Measurements from ENCODE around the gene PIGU.

Gene PIGU

DNA sequence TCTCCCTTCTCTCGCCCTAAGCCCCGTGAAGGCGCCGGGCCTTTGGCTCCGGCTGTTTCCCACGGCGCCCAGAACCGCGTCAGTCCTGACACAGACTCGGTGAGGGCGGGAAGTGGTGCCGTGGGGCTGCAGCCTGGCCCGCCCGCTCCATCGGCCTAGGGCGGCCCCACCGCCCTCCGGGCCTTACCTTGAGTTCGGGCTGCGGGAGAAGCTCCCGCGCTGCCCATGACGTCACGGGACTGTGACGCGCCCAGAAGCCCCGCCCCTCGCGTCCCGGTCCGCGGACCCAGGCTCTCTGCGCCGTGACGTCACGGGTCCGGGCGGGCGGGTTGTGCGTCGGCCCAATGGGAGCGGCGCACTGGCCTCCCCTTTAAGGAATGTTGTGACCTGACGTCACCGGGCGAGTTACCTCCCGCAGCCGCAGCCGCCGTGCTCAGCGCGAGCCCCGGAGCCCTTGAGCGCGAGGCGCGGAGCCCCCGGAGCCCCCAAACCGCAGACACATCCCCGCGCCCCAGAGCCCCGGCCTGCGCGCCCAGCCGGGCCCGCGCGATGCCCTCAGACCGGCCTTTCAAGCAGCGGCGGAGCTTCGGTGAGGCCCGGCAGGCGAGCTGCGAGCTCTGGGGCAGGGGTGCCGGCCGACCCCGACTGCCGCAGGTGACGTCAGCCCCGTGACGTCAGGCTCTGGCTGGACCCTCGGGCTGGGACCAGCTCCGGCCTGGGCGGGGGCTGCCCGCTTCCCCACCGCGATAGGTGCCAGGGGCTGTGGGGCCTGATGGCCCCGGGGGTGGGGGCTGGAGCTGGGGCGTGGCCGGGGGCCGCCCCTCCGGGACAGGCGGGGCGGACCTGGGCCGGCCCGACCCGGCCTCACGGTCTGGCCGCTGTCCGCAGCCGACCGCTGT, 118.3 kb downstream of the PIGU start, which contains the start of gene MAP1LC3A (continued):
- TF ChIP-seq ZNF830 (tag by site-specific recombination; IDR thresholded peaks at IDR 0.05; ENCODE audit: low read depth) (no peak), ZNF426 (tag by site-specific recombination; IDR thresholded peaks at IDR 0.05) (no peak), ZNF121 (tag by site-specific recombination; IDR thresholded peaks at IDR 0.05) (no peak), ZNF211 (tag by site-specific recombination; IDR thresholded peaks at IDR 0.05; ENCODE audit: low read depth) (no peak), ZNF558 (tag by site-specific recombination; IDR thresholded peaks at IDR 0.05) (no peak), ZNF571 (tag by site-specific recombination; IDR thresholded peaks at IDR 0.05) (no peak), ZXDB (tag by site-specific recombination; IDR thresholded peaks at IDR 0.05) (no peak)
- TF ChIP-seq, protein P1, sequence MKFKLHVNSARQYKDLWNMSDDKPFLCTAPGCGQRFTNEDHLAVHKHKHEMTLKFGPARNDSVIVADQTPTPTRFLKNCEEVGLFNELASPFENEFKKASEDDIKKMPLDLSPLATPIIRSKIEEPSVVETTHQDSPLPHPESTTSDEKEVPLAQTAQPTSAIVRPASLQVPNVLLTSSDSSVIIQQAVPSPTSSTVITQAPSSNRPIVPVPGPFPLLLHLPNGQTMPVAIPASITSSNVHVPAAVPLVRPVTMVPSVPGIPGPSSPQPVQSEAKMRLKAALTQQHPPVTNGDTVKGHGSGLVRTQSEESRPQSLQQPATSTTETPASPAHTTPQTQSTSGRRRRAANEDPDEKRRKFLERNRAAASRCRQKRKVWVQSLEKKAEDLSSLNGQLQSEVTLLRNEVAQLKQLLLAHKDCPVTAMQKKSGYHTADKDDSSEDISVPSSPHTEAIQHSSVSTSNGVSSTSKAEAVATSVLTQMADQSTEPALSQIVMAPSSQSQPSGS (tag by site-specific recombination; IDR thresholded peaks at IDR 0.05; ENCODE audit: low read depth), result no peak
- TF ChIP-seq, protein P2, sequence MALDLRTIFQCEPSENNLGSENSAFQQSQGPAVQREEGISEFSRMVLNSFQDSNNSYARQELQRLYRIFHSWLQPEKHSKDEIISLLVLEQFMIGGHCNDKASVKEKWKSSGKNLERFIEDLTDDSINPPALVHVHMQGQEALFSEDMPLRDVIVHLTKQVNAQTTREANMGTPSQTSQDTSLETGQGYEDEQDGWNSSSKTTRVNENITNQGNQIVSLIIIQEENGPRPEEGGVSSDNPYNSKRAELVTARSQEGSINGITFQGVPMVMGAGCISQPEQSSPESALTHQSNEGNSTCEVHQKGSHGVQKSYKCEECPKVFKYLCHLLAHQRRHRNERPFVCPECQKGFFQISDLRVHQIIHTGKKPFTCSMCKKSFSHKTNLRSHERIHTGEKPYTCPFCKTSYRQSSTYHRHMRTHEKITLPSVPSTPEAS (tag by site-specific recombination; IDR thresholded peaks at IDR 0.05), result no peak
- TF ChIP-seq, protein P3, sequence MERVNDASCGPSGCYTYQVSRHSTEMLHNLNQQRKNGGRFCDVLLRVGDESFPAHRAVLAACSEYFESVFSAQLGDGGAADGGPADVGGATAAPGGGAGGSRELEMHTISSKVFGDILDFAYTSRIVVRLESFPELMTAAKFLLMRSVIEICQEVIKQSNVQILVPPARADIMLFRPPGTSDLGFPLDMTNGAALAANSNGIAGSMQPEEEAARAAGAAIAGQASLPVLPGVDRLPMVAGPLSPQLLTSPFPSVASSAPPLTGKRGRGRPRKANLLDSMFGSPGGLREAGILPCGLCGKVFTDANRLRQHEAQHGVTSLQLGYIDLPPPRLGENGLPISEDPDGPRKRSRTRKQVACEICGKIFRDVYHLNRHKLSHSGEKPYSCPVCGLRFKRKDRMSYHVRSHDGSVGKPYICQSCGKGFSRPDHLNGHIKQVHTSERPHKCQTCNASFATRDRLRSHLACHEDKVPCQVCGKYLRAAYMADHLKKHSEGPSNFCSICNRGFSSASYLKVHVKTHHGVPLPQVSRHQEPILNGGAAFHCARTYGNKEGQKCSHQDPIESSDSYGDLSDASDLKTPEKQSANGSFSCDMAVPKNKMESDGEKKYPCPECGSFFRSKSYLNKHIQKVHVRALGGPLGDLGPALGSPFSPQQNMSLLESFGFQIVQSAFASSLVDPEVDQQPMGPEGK (tag by site-specific recombination; IDR thresholded peaks at IDR 0.05), result no peak

DNA sequence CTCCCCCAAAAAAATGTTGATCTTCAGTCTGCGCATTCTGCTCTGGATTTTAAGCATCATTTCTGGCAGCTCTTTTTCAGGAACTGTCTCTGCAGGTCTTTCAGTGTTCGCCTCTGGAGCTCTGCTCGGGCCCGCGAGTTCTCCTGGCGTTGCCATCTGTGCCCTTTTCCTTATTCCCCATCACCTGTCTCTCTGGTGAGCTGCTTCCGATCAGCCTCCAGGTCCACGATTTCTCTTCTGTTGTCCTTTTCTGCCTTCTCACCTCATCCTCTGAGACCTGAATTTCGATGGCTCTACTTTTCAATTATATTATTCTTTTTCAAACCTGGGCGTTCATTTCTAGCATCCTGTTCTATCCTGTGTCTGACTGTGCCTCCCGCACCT, 119.0 kb downstream of the PIGU start:
- ChIA-PET POLR2A (no interaction called here), CTCF (interaction anchor here (1.0 to 1.5 kb wide), 2 partner anchors 13 to 18 kb away, joined by 3 read pairs; no protein-coding TSS in a partner anchor)
- Histone ChIP-seq H3K27ac (ENCODE audit: extremely low read depth, low read depth, low read length) (peak overlapping the region; percentile 47), H3K4me3 (ENCODE audit: low read depth, low read length) (peak overlapping the region; percentile 52), H3K4me1 (ENCODE audit: control insufficient read depth, insufficient read depth, low read length) (no peaks in the 10 kb centered on the region), H3K9me3 (ENCODE audit: control insufficient read depth, insufficient read depth, low read depth, low read length) (no peaks in the 10 kb centered on the region), H3K36me3 (ENCODE audit: control insufficient read depth in 2 of 2, insufficient read depth in 1 of 2, low read length in 2 of 2) (peaks cover 0 to 4% of the 10 kb centered on the region in 2 experiments; a peak in 2 of 3 replicates)
- TF ChIP-seq, protein P4, sequence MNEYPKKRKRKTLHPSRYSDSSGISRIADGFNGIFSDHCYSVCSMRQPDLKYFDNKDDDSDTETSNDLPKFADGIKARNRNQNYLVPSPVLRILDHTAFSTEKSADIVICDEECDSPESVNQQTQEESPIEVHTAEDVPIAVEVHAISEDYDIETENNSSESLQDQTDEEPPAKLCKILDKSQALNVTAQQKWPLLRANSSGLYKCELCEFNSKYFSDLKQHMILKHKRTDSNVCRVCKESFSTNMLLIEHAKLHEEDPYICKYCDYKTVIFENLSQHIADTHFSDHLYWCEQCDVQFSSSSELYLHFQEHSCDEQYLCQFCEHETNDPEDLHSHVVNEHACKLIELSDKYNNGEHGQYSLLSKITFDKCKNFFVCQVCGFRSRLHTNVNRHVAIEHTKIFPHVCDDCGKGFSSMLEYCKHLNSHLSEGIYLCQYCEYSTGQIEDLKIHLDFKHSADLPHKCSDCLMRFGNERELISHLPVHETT (tag by site-specific recombination; IDR thresholded peaks at IDR 0.05), result no peak
- TF ChIP-seq, protein P5, sequence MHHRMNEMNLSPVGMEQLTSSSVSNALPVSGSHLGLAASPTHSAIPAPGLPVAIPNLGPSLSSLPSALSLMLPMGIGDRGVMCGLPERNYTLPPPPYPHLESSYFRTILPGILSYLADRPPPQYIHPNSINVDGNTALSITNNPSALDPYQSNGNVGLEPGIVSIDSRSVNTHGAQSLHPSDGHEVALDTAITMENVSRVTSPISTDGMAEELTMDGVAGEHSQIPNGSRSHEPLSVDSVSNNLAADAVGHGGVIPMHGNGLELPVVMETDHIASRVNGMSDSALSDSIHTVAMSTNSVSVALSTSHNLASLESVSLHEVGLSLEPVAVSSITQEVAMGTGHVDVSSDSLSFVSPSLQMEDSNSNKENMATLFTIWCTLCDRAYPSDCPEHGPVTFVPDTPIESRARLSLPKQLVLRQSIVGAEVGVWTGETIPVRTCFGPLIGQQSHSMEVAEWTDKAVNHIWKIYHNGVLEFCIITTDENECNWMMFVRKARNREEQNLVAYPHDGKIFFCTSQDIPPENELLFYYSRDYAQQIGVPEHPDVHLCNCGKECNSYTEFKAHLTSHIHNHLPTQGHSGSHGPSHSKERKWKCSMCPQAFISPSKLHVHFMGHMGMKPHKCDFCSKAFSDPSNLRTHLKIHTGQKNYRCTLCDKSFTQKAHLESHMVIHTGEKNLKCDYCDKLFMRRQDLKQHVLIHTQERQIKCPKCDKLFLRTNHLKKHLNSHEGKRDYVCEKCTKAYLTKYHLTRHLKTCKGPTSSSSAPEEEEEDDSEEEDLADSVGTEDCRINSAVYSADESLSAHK (tag by site-specific recombination; IDR thresholded peaks at IDR 0.05), result no peak
- TF ChIP-seq ZNF510 (tag by site-specific recombination; IDR thresholded peaks at IDR 0.05; ENCODE audit: insufficient replicate concordance) (no peak), ZNF350 (tag by site-specific recombination; IDR thresholded peaks at IDR 0.05) (no peak), EGR2 (tag by site-specific recombination; IDR thresholded peaks at IDR 0.05; ENCODE audit: low read depth) (no peak), ZIC2 (tag by site-specific recombination; IDR thresholded peaks at IDR 0.05) (no peak), ZBTB1 (tag by site-specific recombination; IDR thresholded peaks at IDR 0.05) (no peak), ZNF664 (tag by site-specific recombination; IDR thresholded peaks at IDR 0.05) (no peak), YY1 (tag by site-specific recombination; IDR thresholded peaks at IDR 0.05) (no peak), ZNF677 (tag by site-specific recombination; IDR thresholded peaks at IDR 0.05) (no peak), KLF10 (tag by site-specific recombination; IDR thresholded peaks at IDR 0.05) (no peak)
- TF ChIP-seq, protein P6, sequence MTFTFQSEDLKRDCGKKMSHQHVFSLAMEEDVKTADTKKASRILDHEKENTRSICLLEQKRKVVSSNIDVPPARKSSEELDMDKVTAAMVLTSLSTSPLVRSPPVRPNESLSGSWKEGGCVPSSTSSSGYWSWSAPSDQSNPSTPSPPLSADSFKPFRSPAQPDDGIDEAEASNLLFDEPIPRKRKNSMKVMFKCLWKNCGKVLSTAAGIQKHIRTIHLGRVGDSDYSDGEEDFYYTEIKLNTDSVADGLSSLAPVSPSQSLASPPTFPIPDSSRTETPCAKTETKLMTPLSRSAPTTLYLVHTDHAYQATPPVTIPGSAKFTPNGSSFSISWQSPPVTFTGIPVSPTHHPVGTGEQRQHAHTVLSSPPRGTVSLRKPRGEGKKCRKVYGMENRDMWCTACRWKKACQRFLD (tag by site-specific recombination; IDR thresholded peaks at IDR 0.05), result no peak

All from HEK293 (cell line).